ENCODE measurements around the gene SALL1. TPM values are rescaled to one million over a fixed set of nuclear protein-coding genes. Genes with fewer than 3 reads are reported as not detected.

SALL1 gene
- total and polyA plus RNA-seq, 2 of the 4 experiments (the other 2 are of a cell fraction): 0.90 to 5.2 TPM

- TF ChIP-seq ELK1 (IDR thresholded peaks at IDR 0.05; ENCODE audit: borderline replicate concordance, low read depth, low read length) (no peak), NFE2L2 (IDR thresholded peaks at IDR 0.05; ENCODE audit: low read depth, low read length) (no peak), RCOR1 (IDR thresholded peaks at IDR 0.05; ENCODE audit: insufficient replicate concordance, low read length) (no peak), USF2 (IDR thresholded peaks at IDR 0.05; ENCODE audit: low read depth, low read length) (no peak), FOS (IDR thresholded peaks at IDR 0.05; ENCODE audit: low read depth, low read length) (no peak), RFX5 (IDR thresholded peaks at IDR 0.05; ENCODE audit: low read depth, low read length) (no peak), POLR2A (IDR thresholded peaks at IDR 0.05; ENCODE audit: low read depth, low read length) (no peak), CHD1 (IDR thresholded peaks at IDR 0.05; ENCODE audit: low read depth, low read length) (no peak), CEBPB (IDR thresholded peaks at IDR 0.05; ENCODE audit: low read depth, low read length) (no peak), SMC3 (IDR thresholded peaks at IDR 0.05; ENCODE audit: low read depth, low read length) (no peak), MAZ (IDR thresholded peaks at IDR 0.05; ENCODE audit: borderline replicate concordance, low read depth, low read length) (no peak), MXI1 (IDR thresholded peaks at IDR 0.05; ENCODE audit: borderline replicate concordance, low read depth, low read length) (no peak), MAFK (IDR thresholded peaks at IDR 0.05; ENCODE audit: low read depth, low read length) (no peak), CTCF (conservative IDR thresholded peaks at IDR 0.05; ENCODE audit: low read depth, low read length) (no peak), RAD21 (IDR thresholded peaks at IDR 0.05; ENCODE audit: low read length) (no peak), BHLHE40 (IDR thresholded peaks at IDR 0.05; ENCODE audit: low read depth, low read length) (no peak)
- H3K56ac ChIP-seq (ENCODE audit: extremely low read depth, insufficient read depth, low read length): no peak overlapping the region
- dilution Hi-C loops (cut with HindIII; ENCODE audit: low sequenced_read_pairs, unreplicated experiment) (no loop called here), intact Hi-C loops (cut with micrococcal nuclease) (no loop called here), in situ Hi-C loops (cut with MboI; ENCODE audit: low sequenced_read_pairs) (no loop called here)
- H3K4ac ChIP-seq (ENCODE audit: low read depth, low read length): no peak overlapping the region
- no peaks in the 10 kb centered on the region for H3K79me1 ChIP-seq (ENCODE audit: low read depth in 1 of 2, low read length in 2 of 2)
- H3K23ac ChIP-seq (ENCODE audit: low read depth, low read length): no peak overlapping the region
- H4K20me1 ChIP-seq (ENCODE audit: insufficient read depth, low read length): no peaks in the 10 kb centered on the region
- peaks cover 12% of the 10 kb centered on the region for H3K27me3 ChIP-seq (ENCODE audit: control insufficient read depth, insufficient read depth, low read length)
- no peak overlapping the region for H2AFZ ChIP-seq (replicated peaks; ENCODE audit: low read length, poor library complexity)
- no peaks in the 10 kb centered on the region for H3K36me3 ChIP-seq (ENCODE audit: control insufficient read depth, insufficient read depth, low read length)
- no peak overlapping the region for H2BK15ac ChIP-seq (ENCODE audit: low read depth, low read length)
- DNase-seq (no peak), ATAC-seq (ENCODE audit: low read depth) (no peak)
- no peak overlapping the region for H3K14ac ChIP-seq (replicated peaks; ENCODE audit: low read depth, low read length)
- no peak overlapping the region for H3K9ac ChIP-seq (ENCODE audit: low read depth, low read length)
- H3K9me3 ChIP-seq (ENCODE audit: control insufficient read depth, insufficient read depth, low read length): no peaks in the 10 kb centered on the region
- no peak overlapping the region for H3K4me2 ChIP-seq (ENCODE audit: low read depth, low read length)
- no peak overlapping the region for H3K18ac ChIP-seq (ENCODE audit: low read depth, low read length)
- no peak overlapping the region for H4K91ac ChIP-seq (ENCODE audit: insufficient read depth, low read depth, low read length)
- H4K5ac ChIP-seq (ENCODE audit: low read depth, low read length): no peak overlapping the region
- no peak overlapping the region for H2AK5ac ChIP-seq (ENCODE audit: low read depth, low read length)
- H3K27ac ChIP-seq (ENCODE audit: insufficient read depth, low read length): no peak overlapping the region
- WGBS, 2 experiments (ENCODE audit: extremely low coverage in 2 of 2, insufficient read length in 1 of 2): 43% methylated on average over 5 of the region's 16 CpGs; no CpG with 5 or more reads in 1 of the 2 experiments
- H3K4me3 ChIP-seq (ENCODE audit: insufficient read depth, low read depth, low read length): no peak overlapping the region
- H2BK120ac ChIP-seq (ENCODE audit: low read depth, low read length): no peak overlapping the region
- H2AK9ac ChIP-seq (replicated peaks; ENCODE audit: low read depth, low read length, poor library complexity): no peak overlapping the region
- no peak overlapping the region for H2BK20ac ChIP-seq (ENCODE audit: low read depth, low read length)
- no peaks in the 10 kb centered on the region for H3K9me1 ChIP-seq (ENCODE audit: insufficient read depth, low read length)
- no peaks in the 10 kb centered on the region for H3K4me1 ChIP-seq (ENCODE audit: control insufficient read depth, insufficient read depth, low read length)
- POLR2A ChIA-PET (ENCODE audit: unreplicated experiment): no interaction called here
- no peak overlapping the region for H2BK5ac ChIP-seq (ENCODE audit: low read depth, low read length, poor library complexity, severe bottlenecking)
- no peak overlapping the region for H4K8ac ChIP-seq (ENCODE audit: low read depth in 2 of 2, low read length in 2 of 2)
- BruUV-seq (replicated peaks): no TSS peak
- CTCF ChIA-PET: no interaction called here
These were observed 55.0 kb downstream of the SALL1 start for GRCh38 chr16:51095890-51096626.
